VCaP (cell line): ENCODE results near the gene GBX2.

Experiments
- H3K27ac ChIP-seq: fragments of 450-650 bp; 2 replicates; pipeline ENCODE4 v1.5.1; 2017
- TF ChIP-seq, protein P1 (sequence below): fragments of 450-650 bp; conservative IDR thresholded peaks from 2 replicates; pipeline ENCODE4 v1.5.1; 2017; ENCODE audit warnings: mild to moderate bottlenecking, moderate library complexity

GBX2 gene

DNA sequence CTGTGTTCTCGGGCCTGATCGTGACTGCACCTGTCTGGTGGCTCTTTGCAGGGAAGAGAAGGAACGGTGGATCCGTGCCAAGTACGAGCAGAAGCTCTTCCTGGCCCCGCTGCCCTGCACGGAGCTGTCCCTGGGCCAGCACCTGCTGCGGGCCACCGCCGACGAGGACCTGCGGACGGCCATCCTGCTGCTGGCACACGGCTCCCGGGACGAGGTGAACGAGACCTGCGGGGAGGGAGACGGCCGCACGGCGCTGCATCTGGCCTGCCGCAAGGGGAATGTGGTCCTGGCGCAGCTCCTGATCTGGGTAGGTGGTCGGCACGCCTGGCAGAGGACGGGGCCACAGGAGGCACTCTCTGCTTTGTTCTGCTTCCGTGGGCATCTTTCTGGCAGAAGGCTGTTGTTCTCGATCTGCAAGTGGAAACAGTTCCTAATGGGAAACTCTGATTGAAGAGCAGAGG, 48.0 kb downstream of the GBX2 start:
- TF ChIP-seq, protein P1, sequence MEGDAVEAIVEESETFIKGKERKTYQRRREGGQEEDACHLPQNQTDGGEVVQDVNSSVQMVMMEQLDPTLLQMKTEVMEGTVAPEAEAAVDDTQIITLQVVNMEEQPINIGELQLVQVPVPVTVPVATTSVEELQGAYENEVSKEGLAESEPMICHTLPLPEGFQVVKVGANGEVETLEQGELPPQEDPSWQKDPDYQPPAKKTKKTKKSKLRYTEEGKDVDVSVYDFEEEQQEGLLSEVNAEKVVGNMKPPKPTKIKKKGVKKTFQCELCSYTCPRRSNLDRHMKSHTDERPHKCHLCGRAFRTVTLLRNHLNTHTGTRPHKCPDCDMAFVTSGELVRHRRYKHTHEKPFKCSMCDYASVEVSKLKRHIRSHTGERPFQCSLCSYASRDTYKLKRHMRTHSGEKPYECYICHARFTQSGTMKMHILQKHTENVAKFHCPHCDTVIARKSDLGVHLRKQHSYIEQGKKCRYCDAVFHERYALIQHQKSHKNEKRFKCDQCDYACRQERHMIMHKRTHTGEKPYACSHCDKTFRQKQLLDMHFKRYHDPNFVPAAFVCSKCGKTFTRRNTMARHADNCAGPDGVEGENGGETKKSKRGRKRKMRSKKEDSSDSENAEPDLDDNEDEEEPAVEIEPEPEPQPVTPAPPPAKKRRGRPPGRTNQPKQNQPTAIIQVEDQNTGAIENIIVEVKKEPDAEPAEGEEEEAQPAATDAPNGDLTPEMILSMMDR, result 0 out of 2 replicates have a peak, but pooled peaks have one; percentile 6
- H3K27ac ChIP-seq, result peak overlapping the region; percentile 49

DNA sequence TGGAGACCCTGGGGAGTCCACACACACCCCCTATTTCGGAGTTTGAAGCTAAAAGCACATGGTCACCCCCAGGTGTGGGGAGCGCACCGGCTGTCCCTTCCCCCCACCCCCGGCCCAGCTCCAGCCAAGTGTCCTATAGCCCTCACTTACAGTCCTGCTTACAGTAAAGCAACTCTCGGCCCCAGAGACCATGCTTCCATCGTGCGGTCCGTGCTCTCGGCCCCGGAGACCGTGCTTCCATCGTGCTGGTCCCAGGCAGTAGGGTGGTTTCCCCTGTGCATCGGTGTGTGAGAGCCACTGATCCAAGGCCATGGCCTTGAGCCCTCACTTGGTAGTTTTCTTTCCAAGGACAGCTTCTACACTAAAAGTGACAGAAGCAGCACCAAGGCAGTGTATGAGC, 48.7 kb downstream of the GBX2 start:
- TF ChIP-seq, protein P1, result no peak
- peak overlapping the region; percentile 49 for H3K27ac ChIP-seq

DNA sequence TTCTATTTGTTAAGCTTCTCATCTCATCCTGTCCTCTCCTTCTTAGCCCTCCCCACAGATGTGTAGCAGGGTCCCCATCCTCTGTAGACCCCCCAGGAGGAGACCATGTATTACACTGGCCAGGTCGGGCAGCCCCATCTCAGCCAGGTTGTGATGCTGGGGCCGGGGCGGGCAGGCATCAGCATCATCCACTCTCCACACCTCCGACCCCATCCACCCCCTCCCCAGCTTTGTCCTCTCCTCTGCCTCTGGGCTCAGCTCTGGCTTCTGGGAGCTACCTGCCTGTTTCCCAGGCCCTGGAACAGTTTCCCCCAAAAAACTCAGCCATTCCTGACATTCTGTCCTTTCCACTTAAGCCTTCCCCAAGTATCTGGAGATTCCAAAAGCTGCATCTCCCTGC, 49.2 kb downstream of the GBX2 start:
- peak overlapping the region; percentile 49 for H3K27ac ChIP-seq
- TF ChIP-seq, protein P1, result no peak

DNA sequence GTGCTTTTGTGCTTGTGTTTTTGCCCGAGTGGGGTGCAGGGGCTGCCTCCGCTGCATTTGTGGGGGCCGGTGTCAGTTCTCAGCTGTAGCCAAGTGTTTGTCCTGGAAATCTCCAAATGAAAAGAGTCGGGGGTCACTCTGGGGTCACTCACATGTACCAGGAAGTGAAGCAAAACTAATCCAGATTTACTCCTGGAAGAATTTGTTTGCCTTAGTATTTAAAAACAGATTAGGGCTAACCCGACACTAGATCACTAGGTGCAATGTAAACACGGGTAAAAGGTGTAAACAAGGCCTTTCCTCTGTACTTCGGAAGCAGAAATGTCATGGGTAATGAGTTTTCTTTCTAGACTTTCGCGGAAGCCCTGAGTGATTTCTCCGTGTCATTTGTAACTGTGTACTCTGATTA, 50.3 kb downstream of the GBX2 start:
- TF ChIP-seq, protein P1, result no peak
- peak overlapping the region; percentile 49 for H3K27ac ChIP-seq

DNA sequence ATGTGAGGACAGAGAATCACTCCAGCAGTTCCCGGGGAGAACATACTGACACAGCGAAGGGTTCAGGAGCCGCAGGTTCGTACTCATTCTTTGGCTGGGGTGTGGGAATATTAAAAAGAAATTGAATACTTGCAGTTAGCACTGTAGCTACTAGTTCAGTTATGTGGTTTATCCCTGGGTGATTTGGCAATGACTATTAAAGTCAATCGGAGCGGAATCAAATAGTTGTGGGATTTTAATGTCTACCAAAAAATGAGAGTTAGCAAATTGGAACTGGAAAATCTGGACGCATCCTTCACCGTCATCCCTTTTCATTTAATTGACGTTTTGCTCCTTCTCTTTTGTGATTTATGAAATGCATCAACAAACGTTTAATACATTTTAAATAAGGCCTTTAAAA, 50.8 kb downstream of the GBX2 start:
- peak overlapping the region; percentile 49 for H3K27ac ChIP-seq
- TF ChIP-seq, protein P1, result no peak
